Endothelial cell of hepatic sinusoid (primary cell): ENCODE measurements around the gene TEX48.

ENCODE experiments used
- in situ Hi-C: cut with HindIII; loops from 2 replicates; pipeline ENCODE4 v1.10.0; 2017; ENCODE audit warnings: low sequenced_read_pairs

The TEX48 gene

DNA sequence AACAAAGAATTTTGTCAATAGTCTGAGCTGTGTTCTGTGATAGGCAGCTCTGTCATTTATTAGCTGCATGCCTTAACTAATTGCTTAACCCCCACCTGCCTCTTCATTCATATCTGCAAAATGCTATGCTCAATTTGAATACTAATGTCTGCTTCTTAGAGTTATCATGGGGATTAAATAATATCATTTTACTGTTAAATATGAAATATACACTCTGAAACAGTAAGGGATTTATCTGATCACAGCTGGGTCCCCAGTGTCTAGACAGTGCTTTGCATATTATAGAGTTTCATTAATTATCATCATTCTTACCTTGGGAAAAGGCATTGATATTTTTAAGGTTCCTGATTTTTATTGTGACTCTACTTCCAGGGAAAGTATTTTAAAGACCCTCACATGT is 12.0 kb downstream of the TEX48 start:
- in situ Hi-C loops = loop anchor here (5.0 to 10.0 kb wide), 3 partner anchors 83 to 352 kb away; partner anchors contain the start of gene ATP6V1G1

- in situ Hi-C loops = loop anchor here (5.0 to 10.0 kb wide), 3 partner anchors 81 to 354 kb away; partner anchors contain the start of gene ATP6V1G1
Measured at GRCh38 chr9:114668146-114668545, 13.8 kb downstream of the TEX48 start.

GRCh38 chr9:114666851-114667250 is 15.1 kb downstream of the TEX48 start:
- in situ Hi-C loops = loop anchor here (5.0 to 10.0 kb wide), 3 partner anchors 80 to 355 kb away; partner anchors contain the start of gene ATP6V1G1

DNA sequence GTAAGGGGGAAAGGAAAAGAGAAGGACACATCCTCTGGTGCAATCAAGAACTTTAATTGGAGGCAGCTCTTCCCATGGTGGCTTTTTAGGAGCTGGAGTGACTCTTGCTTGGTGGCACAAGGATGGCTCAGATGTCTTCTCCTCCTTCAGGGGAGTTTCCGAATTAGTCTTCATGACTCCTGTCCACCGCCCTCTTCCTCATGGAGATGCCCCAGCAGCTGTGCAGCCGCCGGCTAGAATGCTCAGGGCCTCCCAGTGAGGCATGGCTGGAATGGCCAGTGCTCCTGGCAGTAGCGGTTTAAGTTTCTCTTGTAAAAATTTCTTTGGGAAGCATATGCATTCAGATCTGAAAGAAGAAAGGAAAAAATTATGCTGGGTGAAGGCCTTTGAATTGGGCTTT is 15.6 kb downstream of the TEX48 start:
- in situ Hi-C loops = loop anchor here (5.0 to 10.0 kb wide), 3 partner anchors 79 to 356 kb away; partner anchors contain the start of gene ATP6V1G1

DNA sequence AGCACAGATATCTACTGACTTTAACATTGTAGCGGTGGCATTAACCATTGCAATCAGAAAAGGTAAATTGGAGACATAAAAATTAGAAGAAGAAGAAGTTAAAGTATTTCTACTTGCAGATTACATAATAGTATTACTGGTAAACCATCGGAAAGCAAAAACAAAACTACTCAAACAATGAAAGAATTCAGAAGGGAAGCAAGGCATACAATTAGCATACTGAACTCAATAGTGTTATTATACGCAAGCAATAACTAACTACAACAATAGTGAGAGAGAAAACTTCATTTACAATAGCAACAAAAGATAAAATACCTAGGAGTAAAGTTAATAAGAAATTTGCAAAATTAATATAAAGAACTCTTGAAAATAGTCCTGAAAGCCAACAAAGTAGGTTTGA is 17.8 kb downstream of the TEX48 start:
- in situ Hi-C loops = loop anchor here (10.0 kb wide), 1 partner anchor 251 kb away; no protein-coding TSS in a partner anchor

DNA sequence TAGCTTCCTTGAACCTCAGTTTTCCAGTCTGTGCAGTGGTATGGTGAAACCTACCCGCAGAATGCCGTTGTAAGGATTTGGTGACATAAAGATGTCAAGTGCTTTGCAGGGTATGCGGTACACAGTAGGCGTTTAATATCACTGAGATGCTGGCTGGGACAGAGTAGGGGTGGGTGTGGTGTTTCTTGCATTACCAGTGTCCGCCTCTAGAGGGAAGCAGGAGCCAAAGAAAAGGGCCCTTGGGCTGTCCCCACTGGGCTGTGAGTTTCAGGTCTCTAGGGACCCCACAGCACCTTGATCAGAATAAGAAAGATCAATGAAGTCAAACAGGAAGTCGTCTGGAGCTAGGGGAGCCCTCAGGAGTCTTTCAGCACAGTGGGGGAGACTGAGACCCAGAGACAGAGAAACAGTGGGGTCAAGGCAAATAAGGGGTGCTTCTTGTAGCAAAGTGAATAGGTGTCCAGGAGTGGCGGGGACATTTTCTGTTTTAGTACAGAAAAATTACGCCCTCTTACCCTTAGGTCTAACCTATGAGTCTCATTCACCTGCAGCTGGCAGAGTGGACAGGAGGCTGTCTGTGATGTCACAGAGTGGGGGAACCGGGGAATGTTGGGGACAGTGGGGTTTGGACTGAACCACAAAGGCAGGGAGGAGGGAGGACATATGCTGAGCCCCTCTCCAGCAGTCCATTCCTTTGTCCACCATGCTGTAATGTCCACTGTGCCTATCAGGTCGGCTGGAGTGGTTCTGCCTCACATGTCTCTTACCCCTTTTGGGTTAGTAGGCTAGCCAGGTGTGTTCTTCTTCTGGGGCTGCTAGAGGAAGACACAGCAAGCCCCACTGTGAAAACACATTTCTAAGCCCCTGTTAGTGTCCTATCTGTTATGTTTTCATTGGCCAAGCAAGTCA is 19.7 kb downstream of the TEX48 start:
- in situ Hi-C loops = loop anchor here (10.0 kb wide), 1 partner anchor 252 kb away; no protein-coding TSS in a partner anchor

GRCh38 chr9:114657705-114658104 is 24.3 kb downstream of the TEX48 start, which contains the start of gene TEX53:
TEX53 (minus strand) TSS chr9:114657805; CDS start chr9:114657774, 31 bp downstream.
- in situ Hi-C loops = loop anchor here (5.0 kb wide), 1 partner anchor 245 kb away; no protein-coding TSS in a partner anchor

- in situ Hi-C loops = loop anchor here (5.0 kb wide), 1 partner anchor 244 kb away; no protein-coding TSS in a partner anchor
Measured at GRCh38 chr9:114656301-114656700, 25.7 kb downstream of the TEX48 start.

DNA sequence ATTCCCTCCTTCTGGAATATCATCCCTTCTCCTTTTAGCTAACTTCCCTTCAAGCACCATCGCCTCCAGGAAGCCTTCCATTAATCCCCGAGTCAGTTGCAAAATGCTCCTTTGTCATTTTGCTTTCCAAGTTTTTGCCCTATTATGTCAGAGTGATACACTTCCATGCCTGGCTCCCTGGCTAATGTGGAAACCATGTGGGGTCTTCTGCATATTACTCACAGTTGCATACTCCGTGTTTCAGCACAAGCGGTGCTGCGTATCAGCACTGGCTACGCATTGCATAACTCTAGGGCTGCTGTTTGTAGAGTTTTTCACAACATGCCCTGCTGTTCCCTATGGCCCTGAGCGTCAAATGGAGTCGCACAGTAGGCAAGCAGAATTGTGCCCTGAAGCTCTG is 26.3 kb downstream of the TEX48 start:
- in situ Hi-C loops = loop anchor here (5.0 kb wide), 1 partner anchor 243 kb away; no protein-coding TSS in a partner anchor

DNA sequence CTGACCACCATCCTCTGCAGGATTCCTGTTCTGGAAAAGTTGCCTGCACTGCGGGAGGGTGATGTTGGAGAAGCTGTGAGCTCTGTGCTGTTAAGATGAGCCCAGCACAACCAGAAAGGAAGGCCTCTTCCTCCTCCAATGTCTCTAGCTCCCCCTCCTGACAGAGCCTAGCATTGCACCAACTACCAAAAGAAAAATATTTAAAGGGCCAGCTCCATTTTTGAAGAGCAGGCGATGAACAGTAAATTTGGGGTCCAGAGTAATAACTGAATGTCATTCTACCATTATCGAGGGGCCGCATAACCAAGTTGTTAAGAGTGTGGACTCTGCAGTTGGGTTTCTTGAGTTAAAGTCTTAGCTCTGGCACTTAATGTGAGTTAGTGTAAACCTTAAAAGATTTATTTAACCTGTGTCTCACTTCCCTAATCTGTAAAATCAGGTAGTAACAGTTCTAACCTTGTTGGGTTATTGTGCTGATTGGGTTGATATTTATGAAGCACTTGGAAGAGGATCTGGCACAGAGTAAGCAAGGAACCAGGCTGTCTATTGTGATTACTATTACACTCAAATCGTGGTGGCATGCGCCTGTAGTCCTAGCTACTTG is 28.3 kb downstream of the TEX48 start:
- in situ Hi-C loops = no loop called here

DNA sequence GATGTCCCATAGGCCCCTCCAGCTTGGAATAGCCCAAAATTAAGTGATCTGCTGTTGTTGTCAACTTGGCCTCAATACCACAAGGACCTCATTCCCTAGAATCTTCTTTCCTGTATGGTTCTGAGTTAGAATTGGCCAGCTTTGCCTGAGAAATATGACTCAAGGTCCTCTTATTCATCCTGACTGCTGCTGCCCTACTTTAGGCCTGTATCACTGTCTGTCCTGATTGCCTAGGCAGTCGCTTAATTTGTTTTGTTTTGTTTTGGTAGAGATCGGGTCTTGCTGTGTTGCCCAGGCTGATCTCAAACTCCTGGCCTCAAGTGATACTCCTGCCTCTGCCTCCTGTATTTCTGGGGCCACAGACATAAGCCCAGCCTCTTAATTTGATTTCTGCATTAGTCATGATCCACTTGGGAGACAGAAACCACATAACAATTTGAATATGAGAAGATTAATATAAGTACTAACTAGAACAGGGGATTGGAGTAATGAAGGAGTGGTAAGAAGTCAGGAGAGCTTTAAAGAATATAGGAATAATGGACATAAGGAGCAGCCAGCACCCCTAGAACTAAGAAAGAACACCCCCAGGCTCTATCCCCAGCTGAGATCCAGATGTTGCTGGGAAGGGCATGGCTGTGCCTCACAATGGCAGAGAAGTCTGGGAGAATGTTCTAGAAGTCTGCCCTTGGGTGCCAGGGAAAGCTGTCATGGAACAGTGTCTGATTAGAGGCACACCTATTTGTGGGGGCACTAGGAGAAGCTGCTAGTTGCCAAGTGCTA is 29.0 kb downstream of the TEX48 start:
- in situ Hi-C loops = no loop called here

DNA sequence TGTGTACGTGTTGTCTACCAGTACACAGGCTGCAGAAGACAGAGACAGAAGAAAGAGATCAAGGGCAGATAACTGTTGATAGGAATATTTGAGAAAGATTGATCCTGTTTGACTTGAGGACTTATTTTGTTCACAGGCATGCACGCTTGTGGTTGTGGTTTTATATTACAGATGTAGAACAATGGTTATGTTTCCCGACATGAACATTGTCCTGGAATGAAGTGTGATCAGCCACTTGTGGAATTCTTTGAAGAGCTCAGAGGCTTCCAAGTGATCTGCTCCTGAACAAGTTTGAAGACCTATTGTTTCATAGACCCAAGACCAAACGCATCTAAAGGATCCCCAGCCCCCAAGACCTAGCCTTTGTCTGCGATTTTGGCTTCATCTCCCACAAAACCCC is 38.1 kb downstream of the TEX48 start:
- in situ Hi-C loops = no loop called here

DNA sequence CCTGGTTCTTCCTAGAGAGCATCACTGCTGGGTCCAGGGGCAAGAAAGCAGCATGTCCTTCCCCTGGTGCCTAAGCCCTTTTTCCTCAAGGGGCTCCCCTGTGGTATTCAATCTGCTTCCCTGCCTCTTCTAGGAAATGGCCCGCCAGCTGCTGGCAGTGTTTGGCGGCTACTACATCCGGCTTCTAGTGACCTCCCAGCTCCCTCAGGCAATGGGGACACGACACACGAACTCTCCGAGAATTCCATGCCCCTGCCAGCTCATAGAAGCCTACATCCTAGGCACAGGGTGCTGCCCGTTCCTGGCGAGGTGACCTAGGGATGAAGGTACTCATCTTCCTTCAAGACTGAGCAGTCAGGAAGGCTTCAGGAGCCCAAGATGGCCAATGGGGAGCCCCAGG is 39.0 kb downstream of the TEX48 start:
- in situ Hi-C loops = no loop called here

DNA sequence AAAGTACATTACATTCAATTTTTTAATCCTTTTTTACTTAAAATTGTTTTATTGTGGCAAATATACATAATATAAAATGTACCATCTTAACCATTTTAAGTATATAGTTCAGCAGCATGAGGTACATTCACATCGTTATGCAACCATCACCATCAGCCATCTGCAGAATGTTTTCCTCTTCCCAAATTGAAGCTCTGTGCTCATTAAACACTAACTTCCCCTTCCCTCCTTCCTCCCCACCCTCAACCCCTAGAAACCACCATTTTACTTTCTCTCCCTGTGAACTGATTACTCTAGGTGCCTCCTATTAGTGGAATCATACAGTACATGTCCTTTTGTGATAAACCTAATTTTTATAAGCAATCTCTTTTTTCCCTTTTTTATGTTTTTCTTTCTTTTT is 40.0 kb downstream of the TEX48 start:
- in situ Hi-C loops = no loop called here

GRCh38 chr9:114638404-114638803 is 43.6 kb downstream of the TEX48 start:
- in situ Hi-C loops = no loop called here

DNA sequence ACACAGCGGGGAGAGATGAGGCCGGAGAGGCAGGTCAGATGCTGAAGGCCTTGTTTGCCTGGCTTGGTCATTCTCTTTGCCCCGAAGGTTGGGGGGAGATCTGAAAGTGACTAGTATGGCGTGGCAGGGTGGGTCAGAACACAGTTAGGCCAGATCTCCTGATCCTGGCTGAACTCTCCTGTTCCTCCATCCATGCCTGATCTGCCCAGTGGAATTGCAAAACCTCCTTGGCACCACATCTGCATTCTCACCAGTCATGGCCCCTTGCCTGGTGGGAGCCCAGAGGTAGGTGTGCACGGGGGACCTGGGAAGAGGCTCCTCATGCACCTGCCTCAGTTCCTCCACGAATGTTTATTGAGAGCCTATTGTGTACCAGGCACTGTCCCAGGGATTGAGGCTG is 47.6 kb downstream of the TEX48 start:
- in situ Hi-C loops = no loop called here

GRCh38 chr9:114633438-114634089 is 48.4 kb downstream of the TEX48 start:
- in situ Hi-C loops = no loop called here

GRCh38 chr9:114631166-114631565 is 50.8 kb downstream of the TEX48 start:
- in situ Hi-C loops = no loop called here

- in situ Hi-C loops = no loop called here
Measured at GRCh38 chr9:114629563-114630090, 52.4 kb downstream of the TEX48 start.

DNA sequence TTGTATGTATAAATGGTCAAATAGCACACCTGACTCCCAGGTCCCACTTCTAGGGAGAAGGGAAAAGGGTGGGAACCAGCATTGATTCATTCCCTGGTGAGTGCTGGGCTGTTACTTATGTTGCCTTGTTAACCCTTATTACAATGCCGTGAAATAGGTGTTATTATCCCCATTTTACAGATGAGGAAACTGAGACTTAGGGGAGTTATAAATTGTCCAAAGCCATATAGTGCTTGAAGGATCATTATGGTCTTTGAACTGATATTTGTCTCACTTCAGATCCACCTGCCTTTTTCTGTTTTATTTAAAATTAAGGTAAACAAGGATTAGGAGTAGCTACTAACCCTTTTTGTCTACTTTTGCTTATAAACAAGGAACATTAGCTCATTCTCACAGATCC is 54.4 kb downstream of the TEX48 start:
- in situ Hi-C loops = no loop called here
